ENCODE measurements around the gene NPB.

Gene NPB

GRCh38 chr17:81902653-81903414, 796 bp downstream of the NPB start:
- no peak overlapping the region for H3K4me3 ChIP-seq (ENCODE audit: low read depth, low read length)
- no peak for DNase-seq (ENCODE audit: low read depth)
- TF ChIP-seq, protein P1, sequence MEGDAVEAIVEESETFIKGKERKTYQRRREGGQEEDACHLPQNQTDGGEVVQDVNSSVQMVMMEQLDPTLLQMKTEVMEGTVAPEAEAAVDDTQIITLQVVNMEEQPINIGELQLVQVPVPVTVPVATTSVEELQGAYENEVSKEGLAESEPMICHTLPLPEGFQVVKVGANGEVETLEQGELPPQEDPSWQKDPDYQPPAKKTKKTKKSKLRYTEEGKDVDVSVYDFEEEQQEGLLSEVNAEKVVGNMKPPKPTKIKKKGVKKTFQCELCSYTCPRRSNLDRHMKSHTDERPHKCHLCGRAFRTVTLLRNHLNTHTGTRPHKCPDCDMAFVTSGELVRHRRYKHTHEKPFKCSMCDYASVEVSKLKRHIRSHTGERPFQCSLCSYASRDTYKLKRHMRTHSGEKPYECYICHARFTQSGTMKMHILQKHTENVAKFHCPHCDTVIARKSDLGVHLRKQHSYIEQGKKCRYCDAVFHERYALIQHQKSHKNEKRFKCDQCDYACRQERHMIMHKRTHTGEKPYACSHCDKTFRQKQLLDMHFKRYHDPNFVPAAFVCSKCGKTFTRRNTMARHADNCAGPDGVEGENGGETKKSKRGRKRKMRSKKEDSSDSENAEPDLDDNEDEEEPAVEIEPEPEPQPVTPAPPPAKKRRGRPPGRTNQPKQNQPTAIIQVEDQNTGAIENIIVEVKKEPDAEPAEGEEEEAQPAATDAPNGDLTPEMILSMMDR (IDR thresholded peaks at IDR 0.05; ENCODE audit: low read depth, low read length, missing control alignments), result no peak

DNA sequence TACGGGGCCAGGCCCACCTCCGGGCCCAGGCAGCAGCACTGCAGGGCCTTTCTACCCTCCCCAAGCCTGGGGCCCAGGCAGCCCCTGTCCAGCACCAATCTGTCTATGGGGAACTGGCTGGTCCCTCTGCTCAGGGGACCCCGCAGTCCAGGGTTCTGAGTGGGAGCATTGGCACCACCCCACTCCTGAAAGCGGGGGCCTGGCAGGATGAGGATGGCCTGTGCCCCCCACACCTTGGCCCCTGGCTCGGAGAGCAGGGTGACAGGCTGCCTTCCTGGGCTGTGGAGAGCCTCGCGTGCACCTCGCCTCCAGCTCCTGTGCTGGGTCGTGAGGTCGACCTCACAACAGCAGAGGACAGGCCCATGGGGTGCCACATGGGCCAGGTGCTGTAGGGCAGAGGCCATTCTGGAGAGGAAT, 1.4 kb downstream of the NPB start:
- TF ChIP-seq, protein P1 (IDR thresholded peaks at IDR 0.05; ENCODE audit: low read depth, low read length, missing control alignments), result no peak
- DNase-seq (ENCODE audit: low read depth), result no peak
- no peak overlapping the region for H3K4me3 ChIP-seq (ENCODE audit: low read depth, low read length)

DNA sequence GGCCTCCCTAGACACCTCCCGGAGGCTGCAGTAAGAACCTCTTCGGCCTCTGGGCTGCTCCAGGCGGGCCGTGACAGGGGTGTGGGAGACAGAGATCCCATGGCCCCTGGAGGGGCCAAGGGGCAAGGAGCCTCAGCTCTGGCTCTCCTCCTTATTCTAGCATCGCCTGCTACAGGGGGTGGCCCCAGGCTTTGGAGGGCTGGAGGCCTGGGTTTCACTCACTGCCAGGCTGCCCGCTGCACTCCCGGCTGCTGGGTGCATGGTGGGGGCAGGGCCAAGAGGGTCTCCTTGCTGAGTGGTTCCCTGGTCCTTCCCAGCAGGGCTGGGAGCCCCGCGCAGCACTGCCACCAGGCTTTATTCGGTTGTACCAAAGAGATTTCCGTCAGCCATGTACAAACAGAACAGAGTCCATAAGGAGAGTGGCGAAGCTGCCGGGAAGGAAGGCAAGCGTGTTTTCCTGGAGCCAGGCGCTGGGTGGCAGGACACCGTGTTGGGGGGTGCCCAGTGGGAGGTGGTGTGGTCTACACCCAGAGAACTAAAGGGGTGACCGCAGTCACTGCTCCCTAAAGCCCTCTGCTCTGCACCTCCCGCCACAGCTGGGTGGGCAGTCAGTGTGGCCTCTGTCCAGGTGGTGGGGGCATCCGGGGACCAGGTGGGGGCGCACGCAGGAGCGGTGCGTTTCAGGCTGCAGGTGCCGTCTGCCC, 2.0 kb downstream of the NPB start:
- no peak for DNase-seq (ENCODE audit: low read depth)
- TF ChIP-seq, protein P1 (IDR thresholded peaks at IDR 0.05; ENCODE audit: low read depth, low read length, missing control alignments), result no peak
- H3K4me3 ChIP-seq (ENCODE audit: low read depth, low read length), result no peak overlapping the region

DNA sequence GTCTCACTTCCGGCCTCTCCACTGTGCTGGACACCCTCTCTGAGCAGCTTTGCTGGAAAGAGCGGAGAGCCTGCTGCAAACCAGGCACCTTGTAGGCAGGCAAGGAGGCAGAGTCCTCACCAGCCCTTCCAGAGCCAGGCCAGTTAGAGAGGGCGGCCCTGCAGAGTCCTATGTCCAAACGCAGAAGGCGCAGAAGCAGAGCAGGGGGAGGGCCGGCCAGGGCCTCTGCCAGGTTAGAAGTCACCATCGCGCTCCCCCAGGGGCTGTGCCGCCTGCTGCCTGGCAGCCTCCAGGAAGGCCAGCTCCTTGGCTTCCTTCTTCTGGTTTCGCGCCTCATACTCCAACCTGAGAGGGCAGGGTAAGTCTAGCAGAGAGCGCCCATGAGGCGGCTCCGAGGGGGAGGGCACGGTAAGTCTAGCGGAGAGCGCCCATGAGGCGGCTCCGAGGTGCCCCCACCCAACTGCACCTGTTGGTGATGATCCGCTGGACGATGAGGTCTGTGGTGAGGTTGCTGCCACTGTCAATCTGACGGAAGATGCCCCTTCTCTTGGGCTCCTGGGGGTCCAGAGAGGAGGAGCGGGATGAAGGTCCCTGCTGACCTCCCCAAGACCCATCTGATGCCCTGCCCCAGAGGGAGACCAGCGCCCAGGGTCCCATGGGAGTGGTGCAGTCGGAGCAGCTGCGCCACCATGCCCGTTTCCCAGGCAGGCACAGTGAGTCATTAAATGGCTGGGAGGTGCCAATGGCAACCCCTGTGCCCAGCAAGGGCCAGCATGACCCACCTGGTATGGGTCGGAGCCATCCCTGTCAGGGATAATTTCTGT, 2.8 kb downstream of the NPB start:
- TF ChIP-seq, protein P1 (IDR thresholded peaks at IDR 0.05; ENCODE audit: low read depth, low read length, missing control alignments), result no peak
- DNase-seq (ENCODE audit: low read depth), result no peak
- H3K4me3 ChIP-seq (ENCODE audit: low read depth, low read length), result no peak overlapping the region

- TF ChIP-seq, protein P1 (IDR thresholded peaks at IDR 0.05; ENCODE audit: low read depth, low read length, missing control alignments), result no peak
- no peak overlapping the region for H3K4me3 ChIP-seq (ENCODE audit: low read depth, low read length)
- no peak for DNase-seq (ENCODE audit: low read depth)
These were observed 3.4 kb downstream of the NPB start for GRCh38 chr17:81905424-81905875.

DNA sequence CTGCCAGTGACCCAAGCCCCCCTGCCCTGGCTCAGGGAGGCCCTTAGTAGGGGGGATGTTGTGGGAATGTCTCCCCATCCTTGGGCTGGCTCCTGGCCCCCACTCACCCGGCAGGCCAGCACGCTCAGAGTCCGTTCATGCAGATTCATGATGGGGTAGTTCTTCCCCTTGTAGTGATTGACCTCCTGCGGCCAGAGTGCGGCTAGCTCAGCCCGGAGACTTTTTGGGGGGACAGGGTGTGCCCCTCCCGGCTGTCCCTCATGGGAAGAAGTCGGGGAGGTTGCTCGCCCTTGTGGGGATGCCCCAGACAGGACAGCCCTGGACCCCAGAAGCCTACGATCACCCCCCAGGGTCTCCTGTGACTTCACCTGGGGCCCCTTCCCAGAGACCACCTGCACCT, 4.0 kb downstream of the NPB start:
- TF ChIP-seq, protein P1 (IDR thresholded peaks at IDR 0.05; ENCODE audit: low read depth, low read length, missing control alignments), result no peak
- no peak overlapping the region for H3K4me3 ChIP-seq (ENCODE audit: low read depth, low read length)
- no peak for DNase-seq (ENCODE audit: low read depth)
